ENCODE measurements around the gene GBA2.

GBA2 gene

GRCh38 chr9:35776018-35776417 lies 27.0 kb upstream of the GBA2 start:
- no peak overlapping the region for H3K4me3 ChIP-seq (ENCODE audit: low read depth, low read length)
- TF ChIP-seq, protein P1, sequence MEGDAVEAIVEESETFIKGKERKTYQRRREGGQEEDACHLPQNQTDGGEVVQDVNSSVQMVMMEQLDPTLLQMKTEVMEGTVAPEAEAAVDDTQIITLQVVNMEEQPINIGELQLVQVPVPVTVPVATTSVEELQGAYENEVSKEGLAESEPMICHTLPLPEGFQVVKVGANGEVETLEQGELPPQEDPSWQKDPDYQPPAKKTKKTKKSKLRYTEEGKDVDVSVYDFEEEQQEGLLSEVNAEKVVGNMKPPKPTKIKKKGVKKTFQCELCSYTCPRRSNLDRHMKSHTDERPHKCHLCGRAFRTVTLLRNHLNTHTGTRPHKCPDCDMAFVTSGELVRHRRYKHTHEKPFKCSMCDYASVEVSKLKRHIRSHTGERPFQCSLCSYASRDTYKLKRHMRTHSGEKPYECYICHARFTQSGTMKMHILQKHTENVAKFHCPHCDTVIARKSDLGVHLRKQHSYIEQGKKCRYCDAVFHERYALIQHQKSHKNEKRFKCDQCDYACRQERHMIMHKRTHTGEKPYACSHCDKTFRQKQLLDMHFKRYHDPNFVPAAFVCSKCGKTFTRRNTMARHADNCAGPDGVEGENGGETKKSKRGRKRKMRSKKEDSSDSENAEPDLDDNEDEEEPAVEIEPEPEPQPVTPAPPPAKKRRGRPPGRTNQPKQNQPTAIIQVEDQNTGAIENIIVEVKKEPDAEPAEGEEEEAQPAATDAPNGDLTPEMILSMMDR (IDR thresholded peaks at IDR 0.05; ENCODE audit: low read depth, low read length) = no peak

- H3K4me3 ChIP-seq (ENCODE audit: low read depth, low read length) = no peak overlapping the region
- TF ChIP-seq, protein P1 (IDR thresholded peaks at IDR 0.05; ENCODE audit: low read depth, low read length) = no peak
Measured at GRCh38 chr9:35774907-35775635, 26.0 kb upstream of the GBA2 start.

DNA sequence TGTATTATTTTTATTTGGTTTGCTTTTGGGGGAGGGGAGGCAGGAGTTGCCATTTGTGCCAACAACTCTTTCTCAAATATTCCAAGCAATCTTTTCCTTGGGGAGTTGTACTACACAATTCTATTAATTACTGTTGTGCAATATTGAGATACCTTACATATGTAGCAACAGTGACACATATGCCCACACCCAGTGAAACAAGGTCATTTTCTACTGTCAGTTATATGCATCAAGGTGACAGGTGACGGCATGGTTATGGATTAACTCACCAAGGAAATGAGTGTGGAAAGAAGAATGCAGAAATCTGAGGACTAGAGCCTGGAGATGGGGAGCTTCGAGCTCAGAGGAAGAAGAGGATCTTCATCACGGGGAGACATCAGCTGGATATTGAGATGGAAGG lies 22.9 kb upstream of the GBA2 start:
- no peak overlapping the region for H3K4me3 ChIP-seq (ENCODE audit: low read depth, low read length)
- TF ChIP-seq, protein P1 (IDR thresholded peaks at IDR 0.05; ENCODE audit: low read depth, low read length) = no peak

GRCh38 chr9:35771534-35771933 lies 22.5 kb upstream of the GBA2 start:
- H3K4me3 ChIP-seq (ENCODE audit: low read depth, low read length) = no peak overlapping the region
- TF ChIP-seq, protein P1 (IDR thresholded peaks at IDR 0.05; ENCODE audit: low read depth, low read length) = no peak

GRCh38 chr9:35771075-35771433 lies 22.0 kb upstream of the GBA2 start:
- H3K4me3 ChIP-seq (ENCODE audit: low read depth, low read length) = no peak overlapping the region
- TF ChIP-seq, protein P1 (IDR thresholded peaks at IDR 0.05; ENCODE audit: low read depth, low read length) = no peak

DNA sequence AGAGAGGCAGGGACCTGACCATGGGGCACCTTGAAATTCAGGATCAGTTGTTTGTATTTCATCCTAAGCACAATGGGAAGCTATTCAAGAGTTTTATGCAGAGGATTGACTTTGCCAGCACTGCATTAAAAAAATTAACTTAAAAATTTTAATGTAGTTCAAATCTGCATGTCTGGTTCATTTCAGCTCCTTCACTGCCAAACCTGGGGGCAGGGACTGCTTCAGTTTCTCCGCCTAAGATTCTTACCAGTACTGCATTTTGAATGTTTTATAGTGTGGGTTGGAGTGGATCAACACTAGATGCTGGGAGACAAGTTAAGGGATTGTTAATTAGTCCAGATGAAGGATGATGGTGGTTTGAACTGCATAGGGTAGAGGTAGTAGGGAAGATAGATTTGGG lies 20.7 kb upstream of the GBA2 start:
- TF ChIP-seq, protein P1 (IDR thresholded peaks at IDR 0.05; ENCODE audit: low read depth, low read length) = no peak
- H3K4me3 ChIP-seq (ENCODE audit: low read depth, low read length) = no peak overlapping the region

DNA sequence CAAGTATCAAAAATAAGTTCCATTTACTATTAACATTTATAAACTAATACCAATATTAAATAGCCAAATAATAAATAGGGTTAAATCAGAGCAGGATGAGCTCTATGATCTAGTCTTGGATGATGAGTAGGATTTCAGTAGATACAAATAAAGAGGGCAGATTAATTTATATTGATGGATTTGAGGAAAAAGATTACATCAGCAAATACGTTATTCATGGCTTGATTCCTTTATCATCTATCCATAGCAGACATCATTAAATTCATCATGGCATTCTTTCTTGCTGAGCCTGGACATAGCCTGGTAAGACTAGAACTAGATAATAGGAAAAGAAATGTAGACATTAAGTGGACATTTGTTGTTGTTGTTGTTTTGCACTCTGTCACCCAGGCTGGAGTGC lies 18.4 kb upstream of the GBA2 start:
- no peak overlapping the region for H3K4me3 ChIP-seq (ENCODE audit: low read depth, low read length)
- TF ChIP-seq, protein P1 (IDR thresholded peaks at IDR 0.05; ENCODE audit: low read depth, low read length) = no peak
